DMS 273 (cell line): Measurements from ENCODE around the gene SPATA2.
"Not testable (repeated sequence)": the region's sequence is repeated elsewhere in the genome, so short reads cannot be mapped to it uniquely, and the experiment has no call there.

Experiments
- DNase-seq: peaks from one replicate; lab custom pipeline; 2025; ENCODE audit not compliant: unreplicated experiment; lab: John Stamatoyannopoulos, UW

SPATA2 gene

GRCh38 chr20:49863666-49864065 lies 51.7 kb downstream of the SPATA2 start:
- no peak for DNase-seq

- DNase-seq: no peak
These were observed 52.6 kb downstream of the SPATA2 start for GRCh38 chr20:49862607-49863200.

- not testable (repeated sequence) for DNase-seq
These were observed 54.1 kb downstream of the SPATA2 start for GRCh38 chr20:49861232-49861631.

- no peak for DNase-seq
These were observed 55.5 kb downstream of the SPATA2 start for GRCh38 chr20:49859807-49860206.

- no peak for DNase-seq
These were observed 56.3 kb downstream of the SPATA2 start for GRCh38 chr20:49859011-49859410.

GRCh38 chr20:49858076-49858585 lies 57.2 kb downstream of the SPATA2 start:
- no peak for DNase-seq

- no peak for DNase-seq
These were observed 58.4 kb downstream of the SPATA2 start for GRCh38 chr20:49856904-49857303.

- peak; percentile 21 for DNase-seq
These were observed 61.0 kb downstream of the SPATA2 start for GRCh38 chr20:49854190-49854875.

GRCh38 chr20:49853640-49854039 lies 61.7 kb downstream of the SPATA2 start:
- DNase-seq: peak; percentile 15
